Hair follicular keratinocyte (primary cell): ENCODE measurements around the gene CIAO2B. TPM values are rescaled to one million over a fixed set of nuclear protein-coding genes. Genes with fewer than 3 reads are reported as not detected.

Experiments used
- total RNA-seq: library from RNA; depleted of rRNA; stranded (reverse); fragments of >200 nt; gene quantifications from 2 replicates; pipeline ENCODE4 v1.2.3, GENCODE V29; 2015

Gene CIAO2B
- 91.1 and 118 TPM in 2 replicates for total RNA-seq

DNA sequence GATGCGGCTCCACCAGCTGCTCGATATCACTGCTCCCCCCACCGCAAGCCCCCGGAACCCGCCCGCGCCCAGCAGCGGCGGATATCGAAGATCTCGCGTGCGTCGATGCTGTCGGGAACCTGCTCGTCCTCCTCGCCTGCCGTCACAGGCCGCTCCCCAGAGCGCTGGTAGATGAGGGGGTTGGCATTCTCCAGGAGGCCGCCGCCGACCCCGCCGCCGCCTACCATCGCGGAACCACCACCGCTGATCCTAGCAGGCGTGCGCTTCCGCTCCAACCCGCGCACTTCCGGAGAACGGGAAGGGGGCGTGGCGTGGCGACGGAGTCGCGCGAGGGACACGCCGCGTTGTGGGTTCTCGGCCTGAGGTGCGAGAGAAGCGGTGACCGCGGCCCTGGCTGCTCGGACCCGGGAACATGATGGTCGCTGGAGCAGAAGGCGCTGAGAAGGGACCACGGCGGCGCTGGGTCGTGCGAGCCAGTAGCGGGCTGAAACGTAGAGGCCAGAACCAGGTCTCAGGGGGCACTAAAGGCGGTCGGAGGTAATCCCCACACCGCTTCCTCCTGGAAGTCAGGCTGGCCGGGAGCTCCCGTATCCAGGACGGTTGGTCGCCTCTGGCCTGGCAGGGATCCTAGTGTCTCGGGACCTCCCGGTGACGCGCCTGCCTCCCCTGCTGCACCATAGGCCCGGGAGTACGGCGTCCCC is at the start of gene CIAO2B:
TSS of gene CIAO2B (minus strand) at position 265 of the 701 bp plus-strand sequence. CDS start at position 227, 38 bp downstream.

DNA sequence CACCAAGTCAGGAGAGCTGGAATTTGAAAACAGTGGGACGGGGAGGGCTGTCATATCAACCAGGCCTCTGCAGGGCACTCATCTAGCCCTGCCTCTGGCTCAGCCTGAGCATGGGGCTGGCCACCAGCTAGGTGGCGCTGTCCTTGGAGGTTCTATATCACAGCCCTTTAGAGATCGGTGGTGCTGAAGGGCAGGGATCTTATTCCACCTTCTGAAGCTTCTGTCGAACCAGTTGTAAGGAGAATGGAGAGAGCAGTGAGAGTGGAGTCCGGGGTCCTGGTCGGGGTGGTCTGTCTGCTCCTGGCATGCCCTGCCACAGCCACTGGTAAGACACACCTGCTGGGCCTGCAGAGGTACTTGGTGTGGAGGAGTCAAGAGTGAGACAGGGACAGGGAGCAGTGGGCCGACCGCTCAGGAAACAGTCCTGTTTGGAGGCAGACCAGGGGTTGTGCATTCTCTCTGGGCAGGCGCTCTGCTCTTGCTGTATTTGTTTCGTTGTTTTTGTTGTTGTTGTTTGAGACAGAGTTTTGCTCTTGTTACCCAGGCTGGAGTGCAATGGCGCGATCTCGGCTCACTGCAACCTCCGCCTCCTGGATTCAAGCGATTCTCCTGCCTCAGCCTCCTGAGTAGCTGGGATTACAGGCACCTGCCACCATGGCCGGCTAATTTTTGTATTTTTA is 27.0 kb upstream of the CIAO2B start, which contains the start of gene CES3:
TSS of gene CES3 (plus strand) at position 202 of the 680 bp plus-strand sequence. CDS start at position 244, 42 bp downstream.

DNA sequence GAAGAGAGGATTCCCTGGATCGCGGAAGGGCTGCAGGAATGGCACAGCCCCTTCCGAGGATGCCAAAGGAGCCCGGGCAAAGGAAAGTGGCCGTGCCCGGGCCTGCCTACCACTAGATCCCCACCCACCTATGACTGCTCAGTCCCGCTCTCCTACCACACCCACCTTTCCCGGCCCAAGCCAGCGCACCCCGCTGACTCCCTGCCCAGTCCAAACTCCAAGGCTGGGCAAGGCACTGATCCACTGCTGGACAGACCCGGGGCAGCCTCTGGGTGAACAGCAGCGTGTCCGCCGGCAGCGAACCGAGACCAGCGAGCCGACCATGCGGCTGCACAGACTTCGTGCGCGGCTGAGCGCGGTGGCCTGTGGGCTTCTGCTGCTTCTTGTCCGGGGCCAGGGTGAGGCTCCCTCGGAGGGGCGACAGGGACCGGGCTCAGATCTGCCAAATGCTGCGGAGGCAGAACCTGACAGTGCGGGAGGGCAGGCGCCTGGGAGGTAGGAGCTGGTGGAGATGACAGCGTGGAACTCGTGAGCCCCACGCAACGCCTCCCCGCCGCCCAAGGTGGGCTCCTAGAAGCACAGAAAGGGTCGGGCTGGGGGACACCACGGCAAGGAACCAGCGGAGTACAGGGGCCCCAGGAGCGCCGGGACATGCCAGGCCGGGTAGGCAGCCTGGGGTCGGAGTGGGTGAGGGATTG is 1.3 kb upstream of the CIAO2B start, which contains the start of gene CES2:
TSS of gene CES2 (plus strand) at position 203 of the 698 bp plus-strand sequence. CDS start at position 323, 120 bp downstream.

DNA sequence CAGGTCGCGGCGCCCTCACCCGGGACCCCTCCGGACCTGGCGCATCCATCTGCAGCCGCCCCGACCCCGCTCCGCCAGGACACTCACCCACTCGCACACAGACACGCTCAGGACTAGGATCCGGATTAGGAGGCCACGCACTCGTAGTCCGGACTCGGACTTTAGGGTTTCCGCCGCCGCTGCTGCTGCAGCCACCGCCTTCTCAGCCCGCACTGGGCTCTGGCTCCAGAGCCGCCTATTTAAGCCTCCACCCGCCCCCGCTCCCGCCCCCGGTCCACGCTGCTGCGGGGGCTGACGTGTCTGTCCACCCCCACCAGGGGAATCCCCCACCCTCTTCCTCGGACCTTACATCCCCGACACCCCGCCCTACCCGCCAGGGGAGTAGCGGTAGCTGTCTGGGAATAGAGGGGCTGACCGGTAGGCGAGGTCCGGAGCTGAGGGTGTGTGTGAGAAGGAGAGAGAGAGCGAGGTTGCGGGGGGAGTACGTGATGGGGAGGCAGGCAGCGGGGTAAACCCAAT is 8.8 kb downstream of the CIAO2B start, which contains the start of gene RRAD:
TSS of gene RRAD (minus strand) at position 214 of the 519 bp plus-strand sequence. CDS start 356 bp downstream, outside the sequence.

DNA sequence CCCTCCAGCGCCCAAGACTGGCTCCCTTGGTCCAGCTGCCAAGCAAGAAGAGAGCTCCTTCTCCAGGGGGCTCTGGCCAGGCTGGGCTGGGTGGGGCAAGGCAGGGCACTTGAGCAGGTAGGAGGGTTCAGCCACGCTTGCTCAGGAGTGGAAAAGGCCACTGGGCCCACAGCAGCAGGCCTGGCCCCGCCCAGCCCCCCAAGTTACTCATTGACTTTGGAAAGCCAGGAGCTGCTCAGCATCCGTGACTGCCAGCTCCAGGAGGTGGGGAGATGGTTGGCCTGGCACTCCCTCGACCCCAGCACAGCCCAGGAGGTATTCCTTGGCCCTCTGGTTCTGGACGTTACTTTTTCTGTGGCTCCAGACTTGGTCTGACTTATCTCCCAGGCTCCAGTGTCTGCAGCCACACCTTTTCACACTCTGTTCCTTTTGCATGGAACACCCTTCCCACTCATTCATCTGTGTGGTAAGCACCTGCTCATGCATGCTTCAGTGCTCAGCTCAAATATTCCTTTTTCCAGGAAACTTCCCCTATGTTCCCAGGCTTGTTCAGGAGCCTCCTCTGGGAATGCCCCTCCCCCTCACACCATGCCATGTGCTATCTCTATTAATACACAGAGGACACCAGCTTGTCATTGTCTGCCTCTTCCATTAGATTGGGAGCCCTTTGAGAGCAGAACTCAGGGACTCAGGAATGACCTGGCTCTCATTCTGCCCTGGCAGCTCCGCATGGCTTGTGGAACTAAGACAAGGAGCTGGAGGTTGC is 15.2 kb downstream of the CIAO2B start, which contains the start of gene CDH16:
TSS of gene CDH16 (minus strand) at position 83 of the 766 bp plus-strand sequence. CDS start 820 bp downstream, outside the sequence.

Other genes starting within 250 kb of the CIAO2B start
- gene CMTM4, start 237.7 kb downstream of the CIAO2B start, total RNA-seq, result 13.7 and 13.9 TPM in 2 replicates
- 39.1 and 53.2 TPM in 2 replicates for gene DYNC1LI2, start 182.8 kb downstream of the CIAO2B start, total RNA-seq
- gene TERB1, start 132.8 kb downstream of the CIAO2B start, total RNA-seq, result not detected in 2 replicates
- 73.7 and 119 TPM in 2 replicates for gene NAE1, start 103.4 kb downstream of the CIAO2B start, total RNA-seq
- gene CA7, start 90.0 kb downstream of the CIAO2B start, total RNA-seq, result not detected in 2 replicates
- gene PDP2, start 53.9 kb downstream of the CIAO2B start, total RNA-seq, result 8.0 and 9.2 TPM in 2 replicates
- 0.04 TPM in 1 of 2 replicates, not detected in the other for gene CDH16, start 15.5 kb downstream of the CIAO2B start, total RNA-seq
- 2.8 and 3.1 TPM in 2 replicates for gene RRAD, start 8.9 kb downstream of the CIAO2B start, total RNA-seq
- gene CES2, start 1.1 kb upstream of the CIAO2B start, total RNA-seq, result 40.8 and 42.3 TPM in 2 replicates
- 0.78 and 0.99 TPM in 2 replicates for gene CES3, start 26.9 kb upstream of the CIAO2B start, total RNA-seq
- gene CES4A, start 54.2 kb upstream of the CIAO2B start, total RNA-seq, result 1.1 and 2.4 TPM in 2 replicates
- gene CBFB, start 94.7 kb upstream of the CIAO2B start, total RNA-seq, result 48.2 and 64.0 TPM in 2 replicates
- 8.4 and 12.8 TPM in 2 replicates for gene PHAF1, start 175.5 kb upstream of the CIAO2B start, total RNA-seq
- 18.1 and 23.9 TPM in 2 replicates for gene B3GNT9, start 216.6 kb upstream of the CIAO2B start, total RNA-seq
- 34.4 and 39.5 TPM in 2 replicates for gene TRADD, start 225.5 kb upstream of the CIAO2B start, total RNA-seq
- gene FBXL8, start 225.6 kb upstream of the CIAO2B start, total RNA-seq, result 11.3 and 12.1 TPM in 2 replicates
- 4.9 and 9.4 TPM in 2 replicates for gene HSF4, start 230.3 kb upstream of the CIAO2B start, total RNA-seq
- 24.8 and 31.0 TPM in 2 replicates for gene NOL3, start 236.1 kb upstream of the CIAO2B start, total RNA-seq
- 9.2 and 12.7 TPM in 2 replicates for gene MATCAP1, start 249.6 kb upstream of the CIAO2B start, total RNA-seq